Type B pancreatic cell (in vitro differentiated cells): ENCODE data around the gene EHMT1. TPM values are rescaled to one million over a fixed set of nuclear protein-coding genes. Genes with fewer than 3 reads are reported as not detected.
"Not testable (repeated sequence)": the region's sequence is repeated elsewhere in the genome, so short reads cannot be mapped to it uniquely, and the experiment has no call there.

Source experiments
- DNase-seq: peaks from one replicate; pipeline ENCODE4 v3.0.0; 2021; ENCODE audit warnings: mixed read lengths; ENCODE audit not compliant: unreplicated experiment; ENCODE audit errors: extremely low spot score
- H3K27ac Mint-ChIP-seq: 2 replicates; pipeline ENCODE4 v1.8.0; 2021; ENCODE audit warnings: mild to moderate bottlenecking, mixed read lengths
- H3K27me3 Mint-ChIP-seq: 2 replicates; pipeline ENCODE4 v1.8.0; 2021; ENCODE audit warnings: mixed read lengths
- H3K36me3 Mint-ChIP-seq: 2 replicates; pipeline ENCODE4 v1.8.0; 2021; ENCODE audit warnings: mixed read lengths
- H3K4me1 Mint-ChIP-seq: one replicate; pipeline ENCODE4 v1.8.0; 2021; ENCODE audit warnings: mixed read lengths; ENCODE audit not compliant: unreplicated experiment
- H3K4me3 Mint-ChIP-seq: 2 replicates; pipeline ENCODE4 v1.8.0; 2021; ENCODE audit warnings: mild to moderate bottlenecking, mixed read lengths
- H3K9me3 Mint-ChIP-seq: 2 replicates; pipeline ENCODE4 v1.8.0; 2021; ENCODE audit warnings: mixed read lengths
- CTCF ChIP-seq: fragments of 200-600 bp; sonication (generic); conservative IDR thresholded peaks from 2 replicates; pipeline ENCODE4 v1.5.0; 2021; ENCODE audit warnings: antibody characterized with exemption, mild to moderate bottlenecking
- total RNA-seq: library from RNA; stranded (reverse); gene quantifications from 2 replicates; pipeline ENCODE4 v1.2.1, GENCODE V29; 2021; ENCODE audit warnings: low replicate concordance

The EHMT1 gene
- total RNA-seq, 1 donor from 2014 or later: 111 TPM

GRCh38 chr9:137731216-137731946 lies 112.6 kb downstream of the EHMT1 start:
- peak overlapping the region; percentile 35 for H3K27ac Mint-ChIP-seq

GRCh38 chr9:137731947-137732813 lies 113.4 kb downstream of the EHMT1 start:
- no peaks in the 10 kb centered on the region for H3K27me3 Mint-ChIP-seq
- peaks cover 63% of the 10 kb centered on the region for H3K36me3 Mint-ChIP-seq
- peaks cover 14% of the 10 kb centered on the region for H3K9me3 Mint-ChIP-seq
- peak overlapping the region; percentile 53 for H3K27ac Mint-ChIP-seq
- no peaks in the 10 kb centered on the region for H3K4me1 Mint-ChIP-seq
- TF ChIP-seq CTCF: no peak
- H3K4me3 Mint-ChIP-seq: no peak overlapping the region
- no peak for DNase-seq

More at GRCh38 chr9:137731216-137731946, 112.6 kb downstream of the EHMT1 start:
- Mint-ChIP-seq H3K4me3 (no peak overlapping the region), H3K36me3 (peaks cover 68% of the 10 kb centered on the region), H3K4me1 (no peaks in the 10 kb centered on the region), H3K9me3 (peaks cover 14% of the 10 kb centered on the region), H3K27me3 (no peaks in the 10 kb centered on the region)
- TF ChIP-seq CTCF: no peak
- DNase-seq: no peak

- DNase-seq: no peak
- TF ChIP-seq CTCF: no peak
- no peaks in the 10 kb centered on the region for H3K27me3 Mint-ChIP-seq
- H3K4me3 Mint-ChIP-seq: no peak overlapping the region
- no peak overlapping the region for H3K27ac Mint-ChIP-seq
- H3K4me1 Mint-ChIP-seq: no peaks in the 10 kb centered on the region
- peaks cover 58% of the 10 kb centered on the region for H3K36me3 Mint-ChIP-seq
- H3K9me3 Mint-ChIP-seq: peaks cover 14% of the 10 kb centered on the region
Observed at GRCh38 chr9:137733429-137733828, 114.6 kb downstream of the EHMT1 start.

- no peak overlapping the region for H3K27ac Mint-ChIP-seq
- H3K36me3 Mint-ChIP-seq: peaks cover 60% of the 10 kb centered on the region
- TF ChIP-seq CTCF: no peak
- H3K27me3 Mint-ChIP-seq: no peaks in the 10 kb centered on the region
- no peak overlapping the region for H3K4me3 Mint-ChIP-seq
- peaks cover 4% of the 10 kb centered on the region for H3K4me1 Mint-ChIP-seq
- H3K9me3 Mint-ChIP-seq: peaks cover 14% of the 10 kb centered on the region
- DNase-seq: no peak
Observed at GRCh38 chr9:137734181-137734580, 115.4 kb downstream of the EHMT1 start.

- H3K4me1 Mint-ChIP-seq: peaks cover 13% of the 10 kb centered on the region
- peaks cover 34% of the 10 kb centered on the region for H3K36me3 Mint-ChIP-seq
- not testable (repeated sequence) for H3K27ac Mint-ChIP-seq, H3K4me3 Mint-ChIP-seq, DNase-seq, H3K27me3 Mint-ChIP-seq
- peaks cover 14% of the 10 kb centered on the region for H3K9me3 Mint-ChIP-seq
Observed at GRCh38 chr9:137738182-137738696, 119.4 kb downstream of the EHMT1 start.

GRCh38 chr9:137738703-137739102 lies 119.9 kb downstream of the EHMT1 start:
- H3K27ac Mint-ChIP-seq: no peak overlapping the region
- peaks cover 30% of the 10 kb centered on the region for H3K36me3 Mint-ChIP-seq
- no peak for DNase-seq
- no peak for TF ChIP-seq CTCF
- H3K27me3 Mint-ChIP-seq: no peaks in the 10 kb centered on the region
- peaks cover 13% of the 10 kb centered on the region for H3K4me1 Mint-ChIP-seq
- H3K4me3 Mint-ChIP-seq: no peak overlapping the region
- H3K9me3 Mint-ChIP-seq: peaks cover 12% of the 10 kb centered on the region
